NCI-H146 treated with DMSO at 0.1 percent for 48 hours (cell line): Measurements from ENCODE around the gene CACNA1A.
A peak's percentile ranks its signal among the peaks of the same experiment; 100 is the strongest.
"Not testable (repeated sequence)": the region's sequence is repeated elsewhere in the genome, so short reads cannot be mapped to it uniquely, and the experiment has no call there.

Source experiments
- DNase-seq: peaks from one replicate; lab custom pipeline; 2025; ENCODE audit not compliant: unreplicated experiment; lab: John Stamatoyannopoulos, UW

Gene CACNA1A

DNA sequence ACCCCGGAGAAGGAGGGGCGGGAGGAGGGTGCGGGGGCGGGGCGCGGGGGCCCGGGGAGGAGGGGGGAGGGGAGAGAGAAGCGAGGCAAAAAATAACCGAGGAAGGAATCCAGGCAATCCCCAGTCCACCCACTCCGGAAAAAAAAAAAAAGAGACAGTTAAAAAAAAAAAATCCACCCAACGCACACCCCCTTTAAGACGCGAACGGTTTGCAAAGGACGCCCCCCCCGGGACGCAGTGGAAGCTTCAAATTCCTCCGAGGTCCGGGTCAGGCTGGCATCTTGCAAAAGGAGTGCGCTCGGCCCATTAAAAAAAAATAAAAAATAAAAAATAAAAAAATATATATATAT is at the start of gene CACNA1A:
TSS of gene CACNA1A (minus strand) at position 9 of the 350 bp plus-strand sequence. CDS start 255 bp downstream, outside the sequence.
- no peak for DNase-seq

DNA sequence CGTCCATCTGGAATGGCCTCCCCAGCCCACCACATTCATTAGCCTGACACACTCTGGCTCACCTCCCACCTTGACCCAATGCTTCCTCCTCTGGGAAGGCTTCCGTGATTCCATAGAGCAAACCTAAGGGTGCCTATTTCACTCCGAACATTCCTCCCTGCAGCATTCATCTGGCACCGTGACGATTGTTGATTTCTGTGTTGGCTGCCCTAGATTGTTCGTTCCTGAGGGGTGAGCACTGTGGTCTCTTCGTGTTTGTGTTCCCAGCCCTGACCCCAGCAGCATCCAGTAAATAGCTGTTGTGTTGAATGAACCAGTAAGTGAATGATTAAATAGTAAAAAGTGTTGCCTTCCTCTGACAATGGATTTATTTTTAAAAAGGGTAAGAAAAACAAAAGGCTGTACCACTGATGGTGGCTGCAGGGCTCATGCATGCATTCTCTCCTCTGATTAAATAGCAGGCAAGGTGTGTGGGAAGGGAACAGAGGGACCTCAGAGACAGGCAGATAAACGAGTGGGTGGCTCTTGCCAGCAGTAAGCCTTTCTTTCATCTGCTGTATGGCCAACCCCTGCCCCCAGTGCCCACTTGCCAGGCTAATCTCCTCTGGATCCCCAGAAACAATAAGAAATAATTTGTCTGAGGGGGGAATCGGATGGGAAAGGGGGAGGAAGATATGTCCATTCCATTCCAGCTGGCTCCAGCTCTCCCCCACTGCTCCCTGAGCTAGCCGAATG is 48.4 kb upstream of the CACNA1A start:
- no peak for DNase-seq

DNA sequence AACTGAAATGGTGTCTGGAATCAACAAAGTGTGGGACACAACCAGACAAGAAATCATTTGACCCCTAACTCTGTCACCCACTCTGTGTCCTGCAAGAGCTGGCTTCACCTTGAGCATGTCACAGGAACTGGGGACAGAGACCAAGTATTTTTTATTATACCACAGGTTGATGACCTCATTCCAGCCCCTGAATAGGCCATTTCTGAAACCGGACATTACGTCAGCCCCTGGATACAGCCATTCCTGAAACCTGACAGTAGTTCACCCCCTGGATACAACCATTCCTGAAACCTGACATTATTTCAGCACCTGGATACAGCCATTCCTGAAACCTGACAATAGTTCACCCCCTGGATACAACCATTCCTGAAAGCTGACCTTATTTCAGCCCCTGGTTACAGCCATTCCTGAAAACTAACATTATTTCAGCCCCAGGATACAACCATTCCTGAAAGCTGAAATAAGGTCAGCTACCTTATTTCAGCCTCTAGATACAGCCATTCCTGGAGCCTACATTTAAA is 47.7 kb upstream of the CACNA1A start:
- no peak for DNase-seq

DNA sequence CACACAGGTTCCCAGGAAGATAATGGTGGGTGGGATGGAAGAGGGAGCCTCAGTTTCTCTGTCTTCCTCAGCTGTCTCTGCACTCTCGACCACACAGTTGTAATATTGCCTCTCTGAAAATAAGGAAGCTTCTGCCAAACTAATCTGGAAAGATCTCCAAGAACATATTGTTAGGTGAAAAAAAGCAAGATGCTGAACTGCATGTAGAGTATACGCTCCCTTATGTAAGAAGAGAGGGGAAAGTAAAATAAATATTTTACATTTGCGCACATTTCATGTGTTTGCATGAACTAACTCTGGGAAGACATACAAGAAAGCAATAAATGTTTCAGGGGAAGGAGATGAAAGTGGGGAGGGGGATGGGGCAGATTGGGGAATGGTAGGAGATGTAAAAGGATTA is 41.9 kb upstream of the CACNA1A start:
- DNase-seq: no peak

DNA sequence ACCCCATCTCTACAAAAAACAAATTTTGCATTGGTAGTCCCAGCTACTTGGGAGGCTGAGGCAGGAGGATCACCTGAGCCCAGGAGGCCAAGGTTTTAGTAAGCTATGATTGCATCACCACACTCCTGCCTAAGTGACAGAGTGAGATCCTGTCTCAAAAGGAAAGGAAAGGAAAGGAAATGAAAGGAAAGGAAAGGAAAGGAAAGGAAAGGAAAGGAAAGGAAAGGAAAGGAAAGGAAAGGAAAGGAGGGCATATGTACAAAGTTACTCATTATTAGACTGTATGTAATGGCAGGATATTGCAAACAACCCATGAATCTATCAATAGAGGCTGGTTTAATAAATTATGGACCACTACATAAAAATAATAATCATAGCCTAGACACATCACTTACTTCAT is 40.8 kb upstream of the CACNA1A start:
- no peak for DNase-seq

DNA sequence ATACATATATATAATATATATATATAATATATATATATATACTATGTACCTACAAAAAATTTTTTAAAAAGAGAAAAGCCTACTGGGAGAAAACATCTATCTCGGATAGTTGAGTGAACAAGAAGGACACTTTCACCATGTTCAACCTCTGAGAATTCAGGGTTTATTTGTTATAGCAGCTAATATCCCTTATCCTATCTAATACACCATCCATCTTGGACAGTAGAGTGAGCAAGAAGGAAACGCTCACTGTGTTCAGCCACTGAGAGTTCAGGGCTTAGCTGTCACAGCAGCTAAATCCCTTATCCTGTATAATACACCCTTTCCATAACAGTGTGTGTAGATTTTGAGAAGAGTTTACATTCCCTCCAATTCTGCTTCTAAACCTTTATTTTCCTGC is 38.1 kb upstream of the CACNA1A start:
- no peak for DNase-seq

DNA sequence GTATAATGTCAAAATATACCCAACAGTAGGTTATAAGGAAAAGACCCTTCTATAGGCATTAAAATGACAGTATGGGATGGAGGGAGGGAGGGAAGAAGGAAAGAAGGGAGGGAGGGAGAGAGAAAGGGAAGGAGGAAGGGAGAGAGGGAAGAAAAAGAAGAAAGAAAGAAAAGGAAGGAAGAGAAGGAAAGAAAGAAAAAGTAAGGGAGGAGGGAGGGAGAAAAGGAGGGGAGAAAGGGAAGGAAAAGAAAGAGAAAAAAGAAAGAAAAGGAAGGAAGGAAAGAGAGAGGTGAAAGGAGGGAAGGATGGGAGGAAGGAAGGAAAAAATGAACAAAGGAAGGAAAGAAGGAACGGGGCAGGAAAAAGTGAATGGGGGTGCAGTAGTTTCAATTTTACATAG is 35.3 kb upstream of the CACNA1A start:
- no peak for DNase-seq

DNA sequence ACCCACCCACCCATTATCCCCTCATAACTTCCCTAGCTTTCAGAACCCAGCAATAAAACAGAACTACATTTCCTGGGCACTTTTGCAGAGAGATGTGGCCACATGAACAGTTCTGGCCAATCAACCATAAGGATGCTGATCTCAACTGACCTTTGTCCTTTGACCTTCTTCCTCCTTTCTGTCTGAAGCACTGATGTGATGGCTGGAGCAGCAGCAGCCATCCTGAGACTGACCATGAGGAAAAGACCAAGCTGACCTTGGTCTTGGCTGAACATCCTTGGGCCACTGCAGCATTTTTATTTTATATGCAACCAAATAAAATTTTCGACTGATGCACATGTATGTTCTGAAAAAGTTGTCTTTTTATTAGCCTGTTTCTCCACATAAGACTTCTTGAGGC is 33.1 kb upstream of the CACNA1A start:
- DNase-seq: no peak

DNA sequence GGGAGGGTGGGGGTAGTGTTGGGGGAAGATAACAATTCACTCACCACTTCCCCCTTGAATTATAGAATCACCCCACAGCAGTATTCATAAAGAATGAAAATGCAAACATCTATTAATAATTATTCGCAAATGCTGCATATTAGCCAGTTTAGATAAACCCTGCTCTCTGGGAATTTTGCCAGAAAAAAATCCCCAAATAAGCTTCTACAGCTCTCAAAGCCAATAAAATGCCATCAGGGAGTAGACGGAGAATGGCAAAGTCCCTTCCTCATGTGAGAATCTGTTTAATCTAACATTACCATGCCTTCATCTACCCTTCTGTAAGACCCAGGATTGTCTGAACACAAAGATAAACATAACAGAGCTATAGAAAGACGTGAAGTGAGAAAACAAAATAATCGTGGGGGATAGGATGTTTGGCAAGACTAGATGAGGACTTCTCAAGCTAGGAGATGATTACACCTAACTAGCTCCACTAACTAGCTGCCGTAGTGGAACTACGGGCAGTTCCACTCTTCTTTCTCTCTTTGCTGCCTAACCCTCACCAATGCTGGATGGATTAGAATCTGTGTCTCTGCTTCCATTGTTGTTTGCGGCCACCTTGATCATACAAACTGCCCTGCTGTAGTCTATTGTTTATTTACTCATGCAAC is 32.4 kb upstream of the CACNA1A start:
- DNase-seq: peak; percentile 39

DNA sequence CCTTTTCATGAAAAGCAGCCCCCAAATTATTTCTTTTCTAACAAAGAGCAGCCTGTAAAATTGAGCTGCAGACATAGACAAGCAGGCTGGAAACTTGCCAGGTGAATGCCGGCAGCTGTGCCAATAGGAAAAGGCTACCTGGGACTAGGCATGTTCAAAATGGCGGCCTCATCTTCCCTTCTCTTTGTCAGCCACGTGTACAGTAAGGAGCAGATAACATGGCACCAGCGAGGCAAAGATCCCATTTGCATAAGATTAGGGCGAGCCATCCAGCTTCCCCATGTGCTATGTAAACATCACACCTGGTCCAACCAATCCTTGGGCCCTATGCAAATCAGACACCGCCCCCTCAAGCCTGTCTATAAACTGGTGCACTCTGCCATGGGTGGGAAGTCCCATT is 31.2 kb upstream of the CACNA1A start:
- peak; percentile 100 for DNase-seq

DNA sequence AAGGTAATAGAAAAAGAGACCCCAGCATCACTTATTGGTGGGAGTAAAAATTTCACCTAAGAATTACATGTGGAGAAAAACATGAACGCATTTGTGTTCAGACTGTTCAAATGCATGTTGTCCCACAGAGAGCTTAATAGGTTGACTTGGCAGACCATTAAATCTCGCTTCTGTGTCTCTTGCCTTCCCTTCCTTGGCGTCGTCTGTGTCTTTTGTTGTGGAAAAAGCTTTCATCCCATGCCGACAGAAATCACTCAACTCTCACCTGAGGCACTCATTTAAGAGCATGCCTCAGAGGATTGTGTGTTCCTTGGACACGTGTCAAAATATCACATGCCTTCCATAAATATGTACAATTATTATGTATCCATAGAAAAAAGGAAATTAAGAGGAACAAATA is 24.4 kb upstream of the CACNA1A start:
- DNase-seq: no peak

DNA sequence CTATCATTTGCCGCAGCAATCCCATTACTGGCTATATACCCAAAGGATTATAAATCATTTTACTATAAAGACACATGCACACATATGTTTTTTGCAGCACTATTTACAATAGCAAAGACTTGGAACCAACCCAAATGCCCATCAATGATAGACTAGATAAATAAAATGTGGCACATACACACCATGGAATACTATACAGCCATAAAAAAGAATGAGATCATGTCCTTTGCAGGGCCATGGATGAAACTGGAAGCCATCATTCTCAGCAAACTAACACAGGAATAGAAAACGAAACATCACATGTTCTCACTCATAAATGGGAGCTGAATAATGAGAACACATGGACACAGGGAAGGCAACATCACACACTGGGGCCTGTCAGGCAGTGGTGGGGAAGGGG is 23.4 kb upstream of the CACNA1A start:
- DNase-seq: not testable (repeated sequence)

DNA sequence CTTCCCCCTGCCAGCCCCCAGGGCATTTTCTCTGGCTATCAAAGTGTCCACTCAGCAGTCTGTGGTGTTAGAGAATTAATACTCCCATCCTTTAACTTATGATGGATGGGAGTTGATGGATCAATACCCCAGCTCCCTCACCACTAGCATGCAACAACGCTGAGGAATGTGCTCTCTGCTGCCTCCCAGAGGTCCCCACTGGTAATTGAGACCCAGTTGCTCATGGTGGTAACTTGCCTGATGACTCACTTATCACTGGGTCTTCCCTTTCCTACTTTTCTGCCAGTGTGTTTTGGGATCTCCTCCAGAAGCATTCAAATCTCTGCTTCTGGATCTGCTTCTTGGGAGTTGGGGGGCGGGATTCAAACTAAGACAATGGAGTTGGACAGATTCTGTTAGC is 20.3 kb upstream of the CACNA1A start:
- no peak for DNase-seq

DNA sequence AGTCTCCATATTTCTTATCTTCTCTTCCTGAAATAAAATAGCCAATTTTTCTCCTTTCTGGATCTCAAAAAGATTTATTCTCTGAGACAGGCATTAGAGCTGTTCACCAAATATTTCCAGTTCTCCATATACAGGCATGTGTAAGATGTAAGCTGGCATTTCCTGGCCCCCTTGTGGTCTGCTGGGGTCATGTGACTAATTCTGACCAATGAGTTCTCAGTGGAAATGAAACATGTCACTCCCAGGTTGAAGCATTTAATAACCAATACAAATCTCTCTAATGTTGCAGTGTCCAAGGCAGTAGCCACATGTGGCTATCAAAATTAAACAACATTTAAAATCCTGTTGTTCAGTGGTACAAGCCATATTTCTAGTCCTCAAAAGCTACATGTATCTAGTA is 14.8 kb upstream of the CACNA1A start:
- DNase-seq: no peak

DNA sequence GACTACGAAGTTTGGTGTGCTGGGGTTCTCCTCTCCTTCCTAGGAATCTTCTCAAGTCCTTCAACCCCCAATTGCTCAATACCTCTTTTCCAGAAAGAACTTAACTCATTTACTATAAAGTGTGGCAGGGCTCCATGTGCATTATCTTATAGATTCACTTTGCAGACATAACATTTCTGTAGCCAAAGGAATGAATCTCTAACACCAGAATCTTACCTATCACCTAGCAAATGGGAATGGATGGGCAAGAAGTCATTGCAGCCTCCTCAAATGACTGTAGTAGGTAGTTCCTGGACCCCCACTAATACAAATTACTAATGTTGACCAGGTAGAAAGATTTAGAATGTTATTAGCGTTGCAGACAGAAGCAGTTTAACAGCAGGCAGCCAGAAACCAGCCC is 5.7 kb upstream of the CACNA1A start:
- no peak for DNase-seq

DNA sequence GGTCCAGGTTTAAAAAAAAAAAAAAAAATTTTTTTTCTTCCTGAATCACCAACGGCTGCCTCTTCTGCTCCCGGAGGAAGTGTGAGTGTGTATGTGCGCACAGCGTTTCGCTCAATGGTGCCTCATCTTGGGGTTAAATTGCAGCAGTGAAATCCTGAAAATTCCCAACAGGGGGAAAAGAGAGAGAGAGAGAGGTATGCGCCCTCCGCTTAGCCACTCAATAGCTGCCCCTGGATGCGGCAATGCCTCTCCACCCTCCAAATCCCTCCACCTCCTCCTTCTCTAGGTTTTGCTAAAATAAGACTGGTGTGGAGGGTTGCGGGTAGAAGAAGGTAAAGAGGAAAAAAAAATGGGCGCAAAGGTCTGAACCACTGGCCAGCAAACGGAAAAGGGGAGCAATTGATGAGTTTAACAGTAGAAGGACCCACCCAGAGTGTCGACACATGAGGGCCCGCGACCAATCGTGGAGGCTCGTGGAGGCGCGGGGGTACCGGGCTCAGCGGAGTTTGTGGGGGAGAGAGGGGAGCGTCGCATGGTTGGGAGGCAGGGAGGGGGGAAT is 853 bp upstream of the CACNA1A start:
- DNase-seq: no peak

DNA sequence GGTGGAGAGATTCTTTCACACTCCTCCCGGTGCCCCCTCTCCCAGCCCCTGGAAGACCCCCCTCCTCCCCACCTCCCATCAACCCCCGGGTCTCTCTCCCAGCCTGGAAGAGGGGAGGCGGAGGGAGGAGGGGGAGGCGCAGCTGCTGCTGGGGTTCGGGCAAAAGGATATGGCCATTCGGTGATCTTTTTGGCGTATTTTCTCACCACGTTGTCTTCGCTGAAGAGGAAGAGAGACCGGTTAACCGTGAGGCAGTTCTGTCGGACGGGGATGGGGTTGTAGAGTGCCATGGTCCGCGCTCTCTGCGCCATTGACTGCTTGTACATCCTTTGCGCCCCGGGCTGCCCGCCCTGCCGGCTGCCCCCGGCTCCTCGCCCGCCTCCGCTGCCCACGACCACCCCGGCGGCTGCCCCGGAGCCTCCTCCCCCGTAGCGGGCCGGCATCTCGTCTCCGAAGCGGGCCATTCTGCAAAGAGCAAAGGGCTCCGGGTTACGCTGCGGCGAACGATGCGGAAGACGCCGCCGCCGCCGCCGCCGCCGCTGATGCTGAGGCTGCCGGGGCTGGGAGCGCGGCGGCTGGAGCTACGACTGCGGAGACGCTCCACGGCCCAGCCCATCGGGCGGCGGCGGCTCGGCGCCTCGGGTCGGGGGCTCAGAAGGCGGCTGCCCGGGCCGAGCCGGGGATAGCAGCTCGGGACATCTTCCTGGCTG is 363 bp downstream of the CACNA1A start:
- no peak for DNase-seq

DNA sequence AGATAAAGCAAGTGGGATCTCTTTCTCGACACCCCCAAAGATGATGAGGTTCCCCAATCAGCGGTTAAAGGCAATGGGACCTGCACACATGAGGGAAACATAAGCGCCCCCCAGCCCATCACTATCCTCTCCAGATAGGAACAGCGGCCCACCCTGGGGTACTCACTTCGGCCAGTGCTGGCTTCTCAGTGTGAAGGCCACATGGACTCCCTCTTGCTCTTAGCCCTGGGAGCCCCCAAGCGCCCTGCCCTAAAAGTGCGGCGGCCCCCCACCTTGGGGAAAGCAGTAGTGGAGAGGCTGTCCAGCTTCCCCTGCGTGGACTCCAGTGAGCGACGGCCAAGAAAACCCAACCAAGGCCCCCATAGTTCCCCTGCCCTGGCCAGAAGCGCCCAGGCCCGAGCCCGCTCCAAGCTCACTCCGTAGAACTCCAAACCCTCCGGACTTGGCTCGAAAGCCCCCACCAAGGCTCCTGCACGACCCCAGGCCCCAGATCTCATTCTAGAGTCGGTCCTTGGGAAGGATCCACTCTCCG is 1.0 kb downstream of the CACNA1A start:
- no peak for DNase-seq

DNA sequence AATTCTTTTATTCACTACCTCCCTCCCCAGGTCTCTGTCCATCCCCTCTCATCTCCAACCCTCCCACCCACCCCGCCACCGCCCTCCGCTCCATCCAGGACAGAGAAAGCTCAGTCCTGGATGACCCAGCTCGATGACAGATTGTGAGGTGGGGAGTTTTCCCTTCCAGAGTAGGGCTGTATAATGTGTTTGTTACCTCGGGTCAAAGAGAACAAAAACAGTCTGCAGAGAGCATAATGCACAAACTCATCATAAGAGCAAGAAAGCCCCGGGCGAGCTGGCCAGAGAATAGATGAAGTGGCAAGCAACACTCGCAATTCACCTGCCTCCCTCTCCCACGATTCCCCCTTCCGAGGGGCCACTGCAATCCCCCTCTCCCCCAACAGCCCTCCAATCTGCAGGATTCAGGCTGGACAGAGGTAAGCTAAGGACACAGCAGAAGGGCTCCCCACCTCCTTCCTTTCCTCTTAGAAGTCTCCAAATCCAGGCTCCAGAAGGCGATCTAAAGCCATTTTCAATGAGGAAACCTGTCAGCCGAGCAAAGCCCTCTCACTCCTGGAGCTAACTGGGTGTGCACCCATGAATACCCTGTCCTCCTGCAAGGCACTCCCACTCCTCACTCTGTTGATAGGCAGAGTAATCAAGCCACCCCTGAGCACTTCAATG is 2.6 kb downstream of the CACNA1A start:
- DNase-seq: no peak

DNA sequence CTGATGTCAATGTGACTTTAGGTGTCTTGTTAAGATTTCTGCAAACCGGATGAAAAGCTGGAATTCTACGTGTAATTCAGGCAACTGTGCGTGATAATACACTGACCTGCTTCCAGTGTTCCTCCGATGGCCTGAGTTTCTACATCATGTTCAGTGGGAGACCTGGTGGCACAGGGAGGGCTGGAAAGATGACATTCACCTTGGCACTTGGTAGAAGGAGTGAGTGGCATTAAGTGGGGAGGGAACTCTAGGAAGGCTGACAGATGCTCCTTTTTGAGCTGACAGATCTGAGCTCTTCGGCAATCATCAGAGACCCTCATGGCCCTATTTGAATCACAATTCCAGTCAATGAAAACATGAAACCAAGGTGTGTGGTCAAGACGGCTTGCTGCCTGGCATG is 4.0 kb downstream of the CACNA1A start:
- DNase-seq: no peak

DNA sequence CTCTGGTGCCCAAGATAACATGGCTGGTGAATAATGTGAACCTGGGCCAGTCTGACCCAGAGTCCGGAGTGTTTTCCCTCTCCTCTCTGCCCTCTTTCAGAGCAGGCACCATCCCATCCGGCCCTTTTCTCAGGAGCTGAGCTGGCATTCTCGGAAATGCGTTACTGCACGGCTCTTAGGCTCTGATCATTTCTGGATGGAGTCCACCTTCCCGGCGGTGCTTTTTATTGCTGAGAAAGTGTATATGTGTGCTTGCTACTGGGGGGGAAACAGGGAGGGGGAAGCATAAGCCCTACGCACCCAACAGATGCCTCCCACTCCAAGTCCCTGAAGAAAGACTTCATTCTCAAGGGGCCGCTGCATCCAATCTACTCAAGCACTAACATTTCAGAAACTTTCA is 6.6 kb downstream of the CACNA1A start:
- no peak for DNase-seq
